HG02885 (cell line): Measurements from ENCODE around the gene STKLD1.

Source experiments
- ATAC-seq: cut with Tn5 transposase; IDR thresholded peaks from one replicate; pipeline ENCODE4 v1.9.1; 2021; ENCODE audit warnings: mild to moderate bottlenecking; ENCODE audit not compliant: unreplicated experiment, poor library complexity

Gene STKLD1

GRCh38 chr9:133344071-133344470 is 32.1 kb upstream of the STKLD1 start:
- ATAC-seq, result no peak

GRCh38 chr9:133344979-133345378 is 31.2 kb upstream of the STKLD1 start:
- no peak for ATAC-seq

DNA sequence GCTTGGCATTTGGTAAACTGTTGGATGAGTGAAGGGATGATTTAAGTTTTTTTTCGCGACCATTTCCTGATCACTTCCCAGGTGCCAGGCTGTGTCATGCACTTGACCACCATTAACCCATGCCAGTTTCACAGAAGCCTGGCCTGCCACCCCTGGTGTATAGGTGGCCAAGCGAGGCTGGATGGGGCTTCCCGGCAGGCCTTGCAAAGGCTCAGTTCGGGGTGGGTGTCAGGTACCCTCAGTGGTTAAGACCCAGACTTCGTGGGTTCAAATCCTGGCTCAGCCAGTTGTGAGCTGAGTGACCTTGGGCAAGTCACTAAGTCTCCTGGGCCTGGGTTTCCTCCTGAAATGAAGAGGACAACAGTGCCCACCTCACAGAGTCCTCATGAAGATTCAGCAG is 30.6 kb upstream of the STKLD1 start:
- no peak for ATAC-seq

- ATAC-seq, result no peak
These were observed 30.0 kb upstream of the STKLD1 start for GRCh38 chr9:133346021-133346785.

- peak; percentile 28 for ATAC-seq
These were observed 28.6 kb upstream of the STKLD1 start for GRCh38 chr9:133347515-133347984.

- ATAC-seq, result peak; percentile 71
These were observed 28.0 kb upstream of the STKLD1 start, which contains the start of the genes MED22 and RPL7A for GRCh38 chr9:133347985-133348717. Gene MED22 (minus strand): TSS chr9:133348131. CDS start chr9:133346662, 1,469 bp downstream. Gene RPL7A (plus strand): TSS chr9:133348218. CDS start chr9:133348244, 26 bp downstream.

DNA sequence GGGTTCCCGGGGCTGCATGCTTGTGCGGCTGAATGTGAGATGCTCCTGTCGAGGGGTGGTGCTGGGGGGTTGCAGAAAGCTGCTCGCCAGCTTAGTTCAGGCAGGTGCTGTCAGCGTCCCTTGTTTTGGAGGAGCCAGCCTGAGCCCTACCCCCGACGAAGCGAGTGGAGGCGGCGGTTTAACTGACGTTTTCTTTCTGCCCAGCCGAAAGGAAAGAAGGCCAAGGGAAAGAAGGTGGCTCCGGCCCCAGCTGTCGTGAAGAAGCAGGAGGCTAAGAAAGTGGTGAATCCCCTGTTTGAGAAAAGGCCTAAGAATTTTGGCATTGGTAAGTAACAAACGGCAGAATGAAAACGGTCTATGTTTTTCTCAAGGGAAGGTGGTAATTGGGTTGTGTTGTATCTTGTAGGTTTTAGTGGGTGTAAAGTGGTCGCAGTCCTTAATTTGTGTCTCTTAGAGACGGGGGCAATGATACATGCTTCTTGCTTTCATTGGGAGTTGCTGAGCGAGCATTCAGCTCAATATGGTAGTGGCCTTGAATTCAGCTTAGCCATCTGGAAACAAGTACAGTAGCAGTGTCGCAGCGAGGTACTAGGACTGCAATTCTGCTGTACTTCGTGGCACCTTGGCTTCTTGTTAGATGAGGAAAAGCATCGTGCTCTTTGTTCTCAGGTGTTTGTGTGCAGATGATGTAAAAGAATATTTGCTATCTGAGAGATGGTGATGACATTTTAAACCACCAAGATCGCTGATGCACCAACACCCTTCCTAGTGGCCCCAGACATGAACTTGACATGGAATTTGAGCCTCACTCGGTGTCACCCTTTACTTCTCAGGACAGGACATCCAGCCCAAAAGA is 27.2 kb upstream of the STKLD1 start:
- ATAC-seq, result no peak

- no peak for ATAC-seq
These were observed 26.1 kb upstream of the STKLD1 start for GRCh38 chr9:133349965-133350616.

GRCh38 chr9:133351526-133351907 is 24.6 kb upstream of the STKLD1 start:
- no peak for ATAC-seq

GRCh38 chr9:133351908-133352634 is 24.1 kb upstream of the STKLD1 start:
- no peak for ATAC-seq

- ATAC-seq, result no peak
These were observed 23.4 kb upstream of the STKLD1 start for GRCh38 chr9:133352635-133353340.

DNA sequence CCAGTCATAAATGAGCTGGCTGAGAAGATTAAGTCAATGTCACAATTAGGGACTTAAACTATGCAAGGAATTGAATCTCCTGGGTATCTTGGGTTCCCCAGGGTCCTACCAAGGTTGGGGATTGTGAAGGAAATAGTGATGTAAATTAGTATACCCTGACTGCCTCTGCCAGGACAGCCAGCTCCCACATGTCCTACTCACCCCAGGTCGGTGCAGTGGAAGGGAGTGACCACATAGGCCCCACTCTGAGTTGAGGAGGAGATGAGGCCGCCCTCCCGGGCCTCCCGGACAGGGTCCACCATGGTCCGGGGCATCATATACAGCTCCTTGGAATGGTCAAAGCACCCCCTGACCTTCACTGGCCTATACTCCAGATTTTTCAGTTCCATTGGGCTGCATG is 22.6 kb upstream of the STKLD1 start:
- ATAC-seq, result no peak

DNA sequence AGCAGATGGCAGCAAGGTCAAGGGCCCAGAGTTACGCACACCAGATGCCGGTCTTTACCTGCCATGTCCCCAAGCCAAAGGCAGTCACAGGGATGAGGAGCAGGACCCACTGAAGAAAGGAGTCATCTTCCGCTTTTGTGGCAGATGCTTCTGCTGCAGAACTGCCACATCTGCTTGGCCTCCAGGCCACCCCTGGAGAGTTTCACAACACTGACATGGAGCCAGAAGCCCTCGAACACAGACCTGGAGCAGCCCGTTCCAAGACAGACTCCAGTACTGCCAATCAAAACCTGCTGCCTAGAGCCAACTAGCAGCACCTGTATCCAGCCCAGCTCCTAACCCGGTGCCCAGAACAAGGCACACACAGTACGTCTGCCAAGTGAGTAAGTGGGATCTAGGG is 21.4 kb upstream of the STKLD1 start:
- ATAC-seq, result no peak

- ATAC-seq, result peak; percentile 37
These were observed 20.2 kb upstream of the STKLD1 start for GRCh38 chr9:133355881-133356357.

DNA sequence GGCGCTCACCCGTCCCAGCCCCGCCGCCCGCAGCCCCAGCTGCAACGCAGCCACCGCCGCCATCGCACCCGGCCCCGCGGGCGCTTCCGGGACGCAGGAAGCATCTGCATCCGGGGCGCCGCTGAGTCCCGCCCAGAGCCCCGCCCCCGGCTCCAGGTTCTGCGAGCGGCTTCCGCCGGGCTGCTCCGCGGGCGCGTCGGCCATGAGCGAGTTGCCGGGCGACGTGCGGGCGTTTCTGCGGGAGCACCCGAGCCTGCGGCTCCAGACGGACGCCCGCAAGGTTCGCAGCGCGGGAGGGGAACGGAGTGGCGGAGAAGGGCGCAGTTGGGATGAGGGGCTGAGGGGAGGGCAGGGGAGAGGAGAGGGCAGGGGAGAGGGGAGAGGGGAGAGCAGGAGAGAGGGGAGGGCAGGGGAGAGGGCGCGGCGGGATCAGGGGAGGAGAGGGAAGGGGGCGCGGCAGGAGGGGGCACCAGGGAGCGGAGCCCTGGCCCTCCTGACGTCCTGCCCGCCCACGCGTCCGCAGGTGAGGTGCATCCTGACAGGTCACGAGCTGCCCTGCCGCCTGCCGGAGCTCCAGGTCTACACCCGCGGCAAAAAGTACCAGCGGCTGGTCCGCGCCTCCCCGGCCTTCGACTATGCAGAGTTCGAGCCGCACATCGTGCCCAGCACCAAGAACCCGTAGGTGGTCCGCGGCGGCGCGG is 19.6 kb upstream of the STKLD1 start, which contains the start of the genes SURF1 and SURF2:
Gene SURF1, minus strand, starts transcription at position 97 of the 701 bp plus-strand sequence. Its CDS starts 34 bp downstream, at position 63.
Gene SURF2, plus strand, starts transcription at position 160 of the 701 bp plus-strand sequence. Its CDS starts 43 bp downstream, at position 203.
- peak; percentile 80 for ATAC-seq

DNA sequence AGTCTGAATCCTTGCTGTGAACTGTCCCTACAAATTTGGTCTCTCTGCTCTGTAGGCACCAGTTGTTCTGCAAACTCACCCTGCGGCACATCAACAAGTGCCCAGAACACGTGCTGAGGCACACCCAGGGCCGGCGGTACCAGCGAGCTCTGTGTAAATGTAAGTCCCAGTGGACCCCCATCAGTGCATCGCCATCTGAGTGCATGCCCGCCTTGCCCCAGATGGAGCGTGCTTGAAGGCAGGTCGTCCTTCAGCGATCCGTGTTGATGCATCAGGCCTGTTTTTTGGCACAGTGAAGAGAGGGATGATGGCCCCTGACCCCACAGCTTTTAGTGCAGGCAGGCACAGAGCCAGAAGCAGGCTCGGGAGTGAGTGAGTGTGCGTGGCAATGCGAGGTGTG is 18.5 kb upstream of the STKLD1 start:
- ATAC-seq, result no peak

- ATAC-seq, result no peak
These were observed 16.6 kb upstream of the STKLD1 start for GRCh38 chr9:133359399-133360175.
